Measurements from ENCODE around the gene UVSSA. TPM values are rescaled to one million over a fixed set of nuclear protein-coding genes. Genes with fewer than 3 reads are reported as not detected.

The UVSSA gene
- total RNA-seq, 1 donor from 2014 or later: 35.2 TPM

DNA sequence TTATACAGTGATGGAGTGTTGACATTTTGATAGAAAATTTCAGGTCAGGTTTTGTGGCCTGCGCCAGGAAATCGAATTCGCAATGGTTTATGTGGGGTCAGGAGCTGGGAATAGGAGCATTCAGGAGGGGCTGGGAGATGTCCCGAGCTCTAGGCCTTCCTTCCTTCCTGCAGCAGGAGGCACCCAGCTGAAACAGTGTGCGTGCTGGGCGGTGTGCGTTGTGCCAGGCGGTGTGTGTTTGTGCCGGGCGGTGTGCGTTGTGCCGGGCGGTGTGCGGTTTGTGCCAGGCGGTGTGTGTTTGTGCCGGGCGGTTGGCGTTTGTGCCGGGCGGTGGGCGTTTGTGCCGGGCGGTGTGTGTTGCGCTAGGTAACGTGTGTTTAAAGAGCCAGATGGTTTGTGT is 1.7 kb downstream of the UVSSA start:
- ChIA-PET CTCF (no interaction called here), POLR2A (interaction anchor here (3.9 kb wide), 1 partner anchor 101 kb away, joined by 82 read pairs; the partner anchor contains the start of gene CTBP1)
- Mint-ChIP-seq H3K4me3 (peak overlapping the region; percentile 88), H3K27me3 (no peaks in the 10 kb centered on the region), H3K27ac (no peak overlapping the region), H3K4me1 (peaks cover 35% of the 10 kb centered on the region), H3K36me3 (ENCODE audit: low read depth) (peaks cover 18% of the 10 kb centered on the region), H3K9me3 (no peaks in the 10 kb centered on the region)
- ATAC-seq (ENCODE audit: low read depth): no peak
- DNase-seq: no peak
- intact Hi-C loops (cut with micrococcal nuclease): loop anchor here (5.0 to 10.0 kb wide), 5 partner anchors 41 to 874 kb away; partner anchors contain the start of genes GAK, NELFA, PIGG and TMEM175
- TF ChIP-seq, protein P1, sequence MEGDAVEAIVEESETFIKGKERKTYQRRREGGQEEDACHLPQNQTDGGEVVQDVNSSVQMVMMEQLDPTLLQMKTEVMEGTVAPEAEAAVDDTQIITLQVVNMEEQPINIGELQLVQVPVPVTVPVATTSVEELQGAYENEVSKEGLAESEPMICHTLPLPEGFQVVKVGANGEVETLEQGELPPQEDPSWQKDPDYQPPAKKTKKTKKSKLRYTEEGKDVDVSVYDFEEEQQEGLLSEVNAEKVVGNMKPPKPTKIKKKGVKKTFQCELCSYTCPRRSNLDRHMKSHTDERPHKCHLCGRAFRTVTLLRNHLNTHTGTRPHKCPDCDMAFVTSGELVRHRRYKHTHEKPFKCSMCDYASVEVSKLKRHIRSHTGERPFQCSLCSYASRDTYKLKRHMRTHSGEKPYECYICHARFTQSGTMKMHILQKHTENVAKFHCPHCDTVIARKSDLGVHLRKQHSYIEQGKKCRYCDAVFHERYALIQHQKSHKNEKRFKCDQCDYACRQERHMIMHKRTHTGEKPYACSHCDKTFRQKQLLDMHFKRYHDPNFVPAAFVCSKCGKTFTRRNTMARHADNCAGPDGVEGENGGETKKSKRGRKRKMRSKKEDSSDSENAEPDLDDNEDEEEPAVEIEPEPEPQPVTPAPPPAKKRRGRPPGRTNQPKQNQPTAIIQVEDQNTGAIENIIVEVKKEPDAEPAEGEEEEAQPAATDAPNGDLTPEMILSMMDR (IDR thresholded peaks at IDR 0.05): no peak

DNA sequence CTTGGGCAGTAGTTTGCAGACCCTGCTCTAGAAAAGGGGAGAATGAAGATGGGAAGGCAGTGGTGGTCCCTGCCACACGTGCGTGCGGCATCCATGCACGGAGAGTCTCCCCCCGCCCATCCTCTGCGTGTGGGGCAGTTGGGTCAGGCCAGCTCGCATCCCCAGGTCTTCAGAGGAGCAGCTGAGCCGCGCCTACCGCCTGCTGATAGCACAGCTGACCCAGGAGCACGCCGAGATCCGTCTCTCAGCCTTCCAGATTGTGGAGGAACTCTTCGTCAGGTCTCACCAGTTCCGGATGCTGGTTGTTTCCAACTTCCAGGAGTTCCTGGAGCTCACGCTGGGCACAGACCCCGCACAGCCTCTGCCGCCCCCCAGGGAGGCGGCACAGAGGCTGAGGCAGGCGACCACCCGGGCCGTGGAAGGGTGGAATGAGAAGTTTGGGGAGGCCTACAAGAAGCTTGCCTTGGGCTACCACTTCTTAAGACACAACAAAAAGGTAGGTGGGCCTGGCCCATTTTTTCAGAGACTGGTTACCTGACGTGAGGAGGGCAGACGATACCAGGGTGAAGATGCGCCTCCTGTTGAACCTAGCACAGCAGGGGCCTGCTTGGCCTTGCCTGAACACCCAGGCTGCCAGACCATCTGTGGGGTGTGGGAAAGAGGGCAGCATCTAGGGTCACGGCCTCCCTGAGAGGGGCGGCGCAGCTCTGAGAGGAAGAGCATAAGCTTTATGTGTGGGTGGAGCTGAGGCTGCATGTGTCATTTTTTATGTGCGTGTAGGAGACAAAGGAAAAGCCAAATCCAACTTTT is 2.6 kb downstream of the UVSSA start:
- H3K9me3 Mint-ChIP-seq: no peaks in the 10 kb centered on the region
- peaks cover 19% of the 10 kb centered on the region for H3K36me3 Mint-ChIP-seq (ENCODE audit: low read depth)
- no peaks in the 10 kb centered on the region for H3K27me3 Mint-ChIP-seq
- ChIA-PET CTCF (interaction anchor here (1.8 kb wide), 1 partner anchor 219 kb away, joined by 13 read pairs; no protein-coding TSS in a partner anchor), POLR2A (interaction anchor here (0.5 to 0.6 kb wide), 2 partner anchors 10 to 102 kb away, joined by 3 to 5 read pairs; no protein-coding TSS in a partner anchor)
- intact Hi-C loops (cut with micrococcal nuclease): loop anchor here (5.0 to 10.0 kb wide), 5 partner anchors 42 to 875 kb away; partner anchors contain the start of genes GAK, NELFA, PIGG and TMEM175
- H3K4me3 Mint-ChIP-seq: no peak overlapping the region
- peaks cover 35% of the 10 kb centered on the region for H3K4me1 Mint-ChIP-seq
- ATAC-seq (ENCODE audit: low read depth): no peak
- DNase-seq: no peak
- TF ChIP-seq, protein P1 (IDR thresholded peaks at IDR 0.05): no peak
- H3K27ac Mint-ChIP-seq: no peak overlapping the region

DNA sequence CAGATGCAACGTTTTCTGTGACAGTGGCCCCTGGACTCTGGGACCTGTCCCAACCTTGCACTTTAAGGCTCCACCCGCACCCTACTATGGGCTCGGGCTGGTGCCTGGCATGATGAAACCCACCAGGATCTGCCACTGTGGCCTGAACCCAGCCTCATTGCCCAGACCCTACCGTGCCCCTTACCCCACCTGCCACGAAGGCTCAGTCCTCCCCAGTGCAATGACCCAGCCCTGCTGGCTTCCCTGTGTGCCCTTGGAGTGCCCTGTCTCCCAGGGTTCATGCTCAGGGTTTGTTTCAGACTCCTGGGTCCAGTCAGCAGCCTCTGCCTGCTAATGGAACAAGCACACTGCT is 3.1 kb downstream of the UVSSA start:
- peaks cover 19% of the 10 kb centered on the region for H3K36me3 Mint-ChIP-seq (ENCODE audit: low read depth)
- no peak overlapping the region for H3K27ac Mint-ChIP-seq
- TF ChIP-seq, protein P1 (IDR thresholded peaks at IDR 0.05): no peak
- intact Hi-C loops (cut with micrococcal nuclease): no loop called here
- peaks cover 32% of the 10 kb centered on the region for H3K4me1 Mint-ChIP-seq
- H3K4me3 Mint-ChIP-seq: no peak overlapping the region
- H3K27me3 Mint-ChIP-seq: no peaks in the 10 kb centered on the region
- DNase-seq: no peak
- ChIA-PET CTCF (interaction anchor here (1.8 kb wide), 1 partner anchor 220 kb away, joined by 13 read pairs; no protein-coding TSS in a partner anchor), POLR2A (interaction anchor here (0.6 kb wide), 1 partner anchor 103 kb away, joined by 5 read pairs; no protein-coding TSS in a partner anchor)
- no peak for ATAC-seq (ENCODE audit: low read depth)
- no peaks in the 10 kb centered on the region for H3K9me3 Mint-ChIP-seq

DNA sequence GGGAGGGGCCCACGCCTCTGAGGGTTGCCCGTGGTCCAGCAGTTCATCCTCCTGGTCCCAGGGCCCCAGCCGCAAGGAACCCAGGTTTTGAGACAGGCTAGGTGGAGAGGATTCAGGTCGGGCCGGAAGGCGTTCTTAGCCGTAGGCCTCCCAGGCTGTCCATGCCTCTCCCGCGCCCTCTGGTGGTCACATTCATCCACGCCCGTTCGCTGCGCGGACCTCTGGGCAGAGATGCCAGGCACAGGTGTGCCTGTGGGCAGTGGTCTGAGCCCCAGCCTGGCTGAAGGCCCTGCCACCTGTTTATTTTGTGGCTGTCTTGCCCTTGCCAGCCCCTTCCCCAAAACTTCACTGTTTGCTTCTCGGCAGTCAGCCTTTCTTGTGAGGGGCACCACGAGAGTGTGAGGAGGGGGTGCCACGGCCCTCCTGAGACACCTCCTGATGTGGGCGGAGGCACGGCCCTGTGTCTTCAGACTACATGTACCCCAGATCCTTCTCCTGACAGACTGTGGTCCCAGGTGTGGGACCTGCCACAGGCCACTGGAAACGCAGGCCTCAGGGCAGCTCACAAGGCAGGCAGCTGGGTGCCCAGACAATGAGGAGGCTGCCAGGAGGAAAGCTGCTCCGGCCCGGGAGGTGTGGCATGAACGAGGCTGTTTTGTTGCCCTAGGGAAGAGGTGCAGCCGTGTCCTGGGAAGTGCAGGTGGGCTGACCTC is 5.0 kb downstream of the UVSSA start:
- DNase-seq (peak; percentile 84), ATAC-seq (ENCODE audit: low read depth) (peak; percentile 25)
- POLR2A ChIA-PET: no interaction called here
- Mint-ChIP-seq H3K4me3 (no peak overlapping the region), H3K9me3 (no peaks in the 10 kb centered on the region), H3K36me3 (ENCODE audit: low read depth) (peaks cover 22% of the 10 kb centered on the region), H3K27me3 (no peaks in the 10 kb centered on the region), H3K27ac (peak overlapping the region; percentile 18), H3K4me1 (peaks cover 26% of the 10 kb centered on the region)
- TF ChIP-seq, protein P1 (IDR thresholded peaks at IDR 0.05): no peak
- intact Hi-C loops (cut with micrococcal nuclease): loop anchor here (1.0 kb wide), 3 partner anchors 185 to 279 kb away; no protein-coding TSS in a partner anchor
- CTCF ChIA-PET: interaction anchor here (0.7 to 2.4 kb wide), 5 partner anchors 14 to 479 kb away, joined by 3 to 12 read pairs (median 3); no protein-coding TSS in a partner anchor

DNA sequence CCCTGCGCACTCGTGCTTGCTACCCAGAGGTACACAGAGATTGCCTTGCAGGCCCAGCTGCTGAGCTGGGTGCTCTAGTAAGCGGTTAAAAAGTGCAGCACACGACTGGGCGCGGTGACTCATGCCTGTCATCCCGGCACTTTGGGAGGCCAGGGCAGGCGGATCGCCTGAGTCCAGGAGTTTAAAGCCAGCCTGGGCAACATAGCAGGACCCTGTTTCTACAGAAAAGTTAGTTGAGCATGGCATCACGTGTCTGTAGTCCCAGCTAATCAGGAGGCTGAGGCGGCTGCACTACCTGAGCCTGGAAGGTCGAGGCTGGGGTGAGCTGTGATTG is 5.5 kb downstream of the UVSSA start:
- ATAC-seq (ENCODE audit: low read depth): no peak
- intact Hi-C loops (cut with micrococcal nuclease): no loop called here
- CTCF ChIA-PET: interaction anchor here (0.7 to 2.4 kb wide), 6 partner anchors 13 to 479 kb away, joined by 3 to 12 read pairs (median 3); no protein-coding TSS in a partner anchor

More for the DNA sequence above, 5.5 kb downstream of the UVSSA start:
- Mint-ChIP-seq H3K9me3 (no peaks in the 10 kb centered on the region), H3K4me3 (no peak overlapping the region), H3K27me3 (no peaks in the 10 kb centered on the region), H3K4me1 (peaks cover 26% of the 10 kb centered on the region), H3K27ac (no peak overlapping the region), H3K36me3 (ENCODE audit: low read depth) (peaks cover 22% of the 10 kb centered on the region)
- POLR2A ChIA-PET: no interaction called here
- TF ChIP-seq, protein P1 (IDR thresholded peaks at IDR 0.05): no peak
- DNase-seq: no peak
